Coronary artery (tissue), 2 donors: Measurements from ENCODE around the gene KCNMB2.

Experiments used
- DNase-seq: peaks from one replicate; pipeline ENCODE4 v3.0.0-alpha.2; 2017; ENCODE audit warnings: low spot score
- H3K27ac ChIP-seq, 2 donors: fragments of 200-600 bp; sonication (generic); one replicate each; pipeline ENCODE4 v1.5.1; 2016 to 2019
- H3K4me3 ChIP-seq: fragments of 200-600 bp; sonication (generic); 2 replicates; pipeline ENCODE4 v1.5.1; 2016; ENCODE audit warnings: mild to moderate bottlenecking, moderate library complexity
- TF ChIP-seq, protein P1 (sequence below): fragments of 200-600 bp; sonication (generic); IDR thresholded peaks from one replicate; pipeline ENCODE4 v1.5.1; 2019; ENCODE audit warnings: antibody characterized with exemption

Gene KCNMB2

GRCh38 chr3:178765472-178765871, 229.2 kb downstream of the KCNMB2 start:
- TF ChIP-seq, protein P1, sequence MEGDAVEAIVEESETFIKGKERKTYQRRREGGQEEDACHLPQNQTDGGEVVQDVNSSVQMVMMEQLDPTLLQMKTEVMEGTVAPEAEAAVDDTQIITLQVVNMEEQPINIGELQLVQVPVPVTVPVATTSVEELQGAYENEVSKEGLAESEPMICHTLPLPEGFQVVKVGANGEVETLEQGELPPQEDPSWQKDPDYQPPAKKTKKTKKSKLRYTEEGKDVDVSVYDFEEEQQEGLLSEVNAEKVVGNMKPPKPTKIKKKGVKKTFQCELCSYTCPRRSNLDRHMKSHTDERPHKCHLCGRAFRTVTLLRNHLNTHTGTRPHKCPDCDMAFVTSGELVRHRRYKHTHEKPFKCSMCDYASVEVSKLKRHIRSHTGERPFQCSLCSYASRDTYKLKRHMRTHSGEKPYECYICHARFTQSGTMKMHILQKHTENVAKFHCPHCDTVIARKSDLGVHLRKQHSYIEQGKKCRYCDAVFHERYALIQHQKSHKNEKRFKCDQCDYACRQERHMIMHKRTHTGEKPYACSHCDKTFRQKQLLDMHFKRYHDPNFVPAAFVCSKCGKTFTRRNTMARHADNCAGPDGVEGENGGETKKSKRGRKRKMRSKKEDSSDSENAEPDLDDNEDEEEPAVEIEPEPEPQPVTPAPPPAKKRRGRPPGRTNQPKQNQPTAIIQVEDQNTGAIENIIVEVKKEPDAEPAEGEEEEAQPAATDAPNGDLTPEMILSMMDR = no peak
- no peak for DNase-seq
- H3K27ac ChIP-seq = no peak overlapping the region
- no peak overlapping the region for H3K4me3 ChIP-seq

- TF ChIP-seq, protein P1 = no peak
- H3K4me3 ChIP-seq = no peak overlapping the region
- H3K27ac ChIP-seq = no peak overlapping the region
- DNase-seq = no peak
These were observed 231.3 kb downstream of the KCNMB2 start for GRCh38 chr3:178767581-178767980.

- TF ChIP-seq, protein P1 = no peak
- no peak for DNase-seq
- H3K27ac ChIP-seq = no peak overlapping the region
- H3K4me3 ChIP-seq = no peak overlapping the region
These were observed 232.0 kb downstream of the KCNMB2 start for GRCh38 chr3:178768072-178768864.

GRCh38 chr3:178771511-178771910, 235.3 kb downstream of the KCNMB2 start:
- Histone ChIP-seq H3K4me3 (no peak overlapping the region), H3K27ac (no peak overlapping the region)
- no peak for DNase-seq
- TF ChIP-seq, protein P1 = no peak

DNA sequence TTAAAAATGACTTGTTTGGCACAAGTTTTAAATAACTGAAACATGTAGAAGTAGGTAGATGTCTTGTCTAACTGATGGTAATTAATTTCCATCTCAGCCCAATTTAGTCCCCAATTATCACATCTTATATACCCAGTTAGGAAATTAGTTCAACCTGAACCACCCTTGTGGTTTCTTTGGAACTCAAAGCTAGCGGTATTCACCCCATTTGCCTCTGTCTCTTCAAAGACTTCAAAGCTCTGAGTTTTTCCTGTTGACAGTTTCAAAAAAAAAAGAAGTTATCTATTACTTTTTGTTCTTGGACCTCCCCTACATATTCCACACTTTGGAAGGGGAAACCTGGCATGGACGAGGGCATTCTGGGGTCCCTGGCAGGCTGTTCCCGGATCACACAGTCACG, 236.5 kb downstream of the KCNMB2 start:
- no peak for DNase-seq

GRCh38 chr3:178773358-178773757, 237.1 kb downstream of the KCNMB2 start:
- no peak overlapping the region for H3K4me3 ChIP-seq
- no peak for DNase-seq
- TF ChIP-seq, protein P1 = no peak
- H3K27ac ChIP-seq = no peak overlapping the region

More for the DNA sequence above, 236.5 kb downstream of the KCNMB2 start:
- TF ChIP-seq, protein P1 = no peak
- H3K27ac ChIP-seq = no peak overlapping the region
- no peak overlapping the region for H3K4me3 ChIP-seq
